IPS-NIHi7 (cell line): Measurements from ENCODE around the gene CNBD2.
"Not testable (repeated sequence)": the region's sequence is repeated elsewhere in the genome, so short reads cannot be mapped to it uniquely, and the experiment has no call there.

ENCODE experiments used
- DNase-seq: peaks from one replicate; pipeline ENCODE4 v3.0.0; 2012; ENCODE audit warnings: mixed read lengths; ENCODE audit errors: extremely low spot score

The CNBD2 gene

GRCh38 chr20:36026131-36026530 lies 57.7 kb downstream of the CNBD2 start:
- not testable (repeated sequence) for DNase-seq

GRCh38 chr20:36028106-36028808 lies 59.9 kb downstream of the CNBD2 start:
- no peak for DNase-seq

- DNase-seq: no peak
Measured at GRCh38 chr20:36030149-36030548, 61.8 kb downstream of the CNBD2 start.

GRCh38 chr20:36031806-36032205 lies 63.4 kb downstream of the CNBD2 start:
- no peak for DNase-seq

GRCh38 chr20:36034875-36035274 lies 66.5 kb downstream of the CNBD2 start:
- DNase-seq: no peak

GRCh38 chr20:36035745-36036144 lies 67.4 kb downstream of the CNBD2 start:
- DNase-seq: no peak

GRCh38 chr20:36036688-36037087 lies 68.3 kb downstream of the CNBD2 start:
- no peak for DNase-seq

GRCh38 chr20:36040571-36040970 lies 72.2 kb downstream of the CNBD2 start:
- DNase-seq: no peak

- no peak for DNase-seq
Measured at GRCh38 chr20:36043441-36043840, 75.1 kb downstream of the CNBD2 start.

- no peak for DNase-seq
Measured at GRCh38 chr20:36043892-36044515, 75.6 kb downstream of the CNBD2 start.

- no peak for DNase-seq
Measured at GRCh38 chr20:36045373-36045714, 77.0 kb downstream of the CNBD2 start.

- not testable (repeated sequence) for DNase-seq
Measured at GRCh38 chr20:36046073-36046798, 77.8 kb downstream of the CNBD2 start.

- DNase-seq: not testable (repeated sequence)
Measured at GRCh38 chr20:36049408-36049807, 81.0 kb downstream of the CNBD2 start.

- DNase-seq: peak; percentile 96
Measured at GRCh38 chr20:36050436-36051317, 82.3 kb downstream of the CNBD2 start.

- DNase-seq: no peak
Measured at GRCh38 chr20:36051318-36052116, 83.1 kb downstream of the CNBD2 start.

- DNase-seq: no peak
Measured at GRCh38 chr20:36052117-36052513, 83.7 kb downstream of the CNBD2 start.

- DNase-seq: not testable (repeated sequence)
Measured at GRCh38 chr20:36053863-36054518, 85.6 kb downstream of the CNBD2 start.

GRCh38 chr20:36055145-36055544 lies 86.8 kb downstream of the CNBD2 start:
- no peak for DNase-seq

- no peak for DNase-seq
Measured at GRCh38 chr20:36060676-36061075, 92.3 kb downstream of the CNBD2 start.

- DNase-seq: no peak
Measured at GRCh38 chr20:36061754-36062153, 93.4 kb downstream of the CNBD2 start.

GRCh38 chr20:36062799-36063198 lies 94.4 kb downstream of the CNBD2 start:
- no peak for DNase-seq
